Hepatocyte (in vitro differentiated cells): ENCODE data around the gene PRKAG2. TPM values are rescaled to one million over a fixed set of nuclear protein-coding genes. Genes with fewer than 3 reads are reported as not detected.

ENCODE experiments used
- DNase-seq: peaks from one replicate; pipeline ENCODE4 v3.0.0-alpha.2; 2016; ENCODE audit warnings: low spot score
- H2AFZ ChIP-seq: fragments of 200-600 bp; sonication (generic); 2 replicates; pipeline ENCODE4 v1.6.0; 2016; ENCODE audit warnings: antibody characterized with exemption, mild to moderate bottlenecking
- H3K27ac ChIP-seq: fragments of 200-600 bp; sonication (generic); 2 replicates; pipeline ENCODE4 v1.5.1; 2016; ENCODE audit warnings: mild to moderate bottlenecking
- H3K27me3 ChIP-seq: fragments of 200-600 bp; sonication (generic); 2 replicates; pipeline ENCODE4 v1.6.1; 2016
- H3K36me3 ChIP-seq: fragments of 200-600 bp; sonication (generic); replicated peaks from 2 replicates; pipeline ENCODE4 v1.5.1; 2016; ENCODE audit warnings: low read depth; ENCODE audit not compliant: insufficient read depth
- H3K4me1 ChIP-seq: fragments of 200-600 bp; sonication (generic); 2 replicates; pipeline ENCODE4 v1.5.1; 2016; ENCODE audit warnings: mild to moderate bottlenecking, moderate library complexity; ENCODE audit not compliant: insufficient read depth
- H3K4me2 ChIP-seq: fragments of 200-600 bp; sonication (generic); 2 replicates; pipeline ENCODE4 v1.6.0; 2016
- H3K4me3 ChIP-seq: fragments of 200-600 bp; sonication (generic); 2 replicates; pipeline ENCODE4 v1.5.1; 2016; ENCODE audit warnings: mild to moderate bottlenecking
- H3K79me2 ChIP-seq: fragments of 200-600 bp; sonication (generic); 2 replicates; pipeline ENCODE4 v1.6.0; 2017; ENCODE audit warnings: mild to moderate bottlenecking
- H3K9me2 ChIP-seq: fragments of 200-600 bp; sonication (generic); replicated peaks from 2 replicates; pipeline ENCODE4 v1.6.0; 2017; ENCODE audit warnings: mild to moderate bottlenecking; ENCODE audit not compliant: insufficient read depth
- H3K9me3 ChIP-seq: fragments of 200-600 bp; sonication (generic); 2 replicates; pipeline ENCODE4 v1.5.1; 2016; ENCODE audit warnings: low read depth, mild to moderate bottlenecking
- H4K20me1 ChIP-seq: fragments of 200-600 bp; sonication (generic); 2 replicates; pipeline ENCODE4 v1.6.0; 2016; ENCODE audit warnings: mild to moderate bottlenecking; ENCODE audit not compliant: insufficient read depth, poor library complexity, severe bottlenecking
- CTCF ChIP-seq: fragments of 200-600 bp; sonication (generic); IDR thresholded peaks from 2 replicates; pipeline ENCODE4 v1.5.1; 2016; ENCODE audit warnings: antibody characterized with exemption, mild to moderate bottlenecking; ENCODE audit not compliant: poor library complexity
- EZH2 ChIP-seq: fragments of 200-600 bp; sonication (generic); IDR thresholded peaks from 2 replicates; pipeline ENCODE4 v1.6.1; 2016; ENCODE audit warnings: antibody characterized with exemption, mild to moderate bottlenecking, borderline replicate concordance
- EZH2phosphoT487 ChIP-seq: fragments of 200-600 bp; sonication (generic); IDR thresholded peaks from one replicate; pipeline ENCODE4 v1.6.1; 2018; ENCODE audit warnings: antibody characterized with exemption, mild to moderate bottlenecking, low read depth, moderate library complexity; ENCODE audit not compliant: unreplicated experiment, severe bottlenecking
- WGBS: methylation state at CpG from one replicate; pipeline ENCODE4 v1.1.6; 2016; ENCODE audit warnings: low lambda C conversion rate; ENCODE audit errors: missing lambda C conversion rate; 5-methylcytosine and 5-hydroxymethylcytosine counted together
- polyA plus RNA-seq: library from polyadenylated mRNA; unstranded; fragments of >200 nt; fragmentation: Nextera tagmentation; extraction: Ambion mirVana; gene quantifications from 2 replicates; pipeline ENCODE4 v1.2.1, GENCODE V29; 2016
- total RNA-seq: library from RNA; depleted of rRNA; stranded (reverse); fragments of >200 nt; gene quantifications from 2 replicates; pipeline ENCODE4 v1.2.3, GENCODE V29; 2014

PRKAG2 gene
- total and polyA plus RNA-seq, 2 experiments from 2014 or later, result 17.8 to 23.4 TPM

- H3K9me2 ChIP-seq, result no peaks in the 10 kb centered on the region
- no peak overlapping the region for H3K4me3 ChIP-seq
- 95% methylated on average over 12 of the region's 13 CpGs for WGBS
- H3K4me1 ChIP-seq, result no peaks in the 10 kb centered on the region
- H3K79me2 ChIP-seq, result no peaks in the 10 kb centered on the region
- no peak overlapping the region for H3K4me2 ChIP-seq
- no peaks in the 10 kb centered on the region for H4K20me1 ChIP-seq
- no peak overlapping the region for H2AFZ ChIP-seq
- H3K36me3 ChIP-seq, result no peaks in the 10 kb centered on the region
- H3K9me3 ChIP-seq, result no peaks in the 10 kb centered on the region
- TF ChIP-seq EZH2, result no peak
- TF ChIP-seq CTCF, result no peak
- no peak for TF ChIP-seq EZH2phosphoT487
- no peaks in the 10 kb centered on the region for H3K27me3 ChIP-seq
- no peak for DNase-seq
- H3K27ac ChIP-seq, result no peak overlapping the region
Observed at GRCh38 chr7:151590071-151590849, 286.7 kb downstream of the PRKAG2 start.

GRCh38 chr7:151588982-151589381 lies 287.9 kb downstream of the PRKAG2 start:
- no peak for DNase-seq
- TF ChIP-seq EZH2 (no peak), EZH2phosphoT487 (no peak), CTCF (no peak)
- 94% methylated on average over 9 of the region's 9 CpGs for WGBS

GRCh38 chr7:151586531-151587260 lies 290.2 kb downstream of the PRKAG2 start:
- Histone ChIP-seq H3K36me3 (no peaks in the 10 kb centered on the region), H3K27ac (no peak overlapping the region), H3K79me2 (no peaks in the 10 kb centered on the region), H3K4me1 (no peaks in the 10 kb centered on the region), H3K9me3 (no peaks in the 10 kb centered on the region), H2AFZ (no peak overlapping the region), H4K20me1 (no peaks in the 10 kb centered on the region), H3K9me2 (no peaks in the 10 kb centered on the region), H3K4me3 (no peak overlapping the region), H3K27me3 (no peaks in the 10 kb centered on the region), H3K4me2 (no peak overlapping the region)
- no peak for DNase-seq
- WGBS, result 95% methylated on average over 14 of the region's 14 CpGs
- TF ChIP-seq EZH2 (no peak), CTCF (no peak), EZH2phosphoT487 (no peak)

More at GRCh38 chr7:151588982-151589381, 287.9 kb downstream of the PRKAG2 start:
- Histone ChIP-seq H3K79me2 (no peaks in the 10 kb centered on the region), H3K9me2 (no peaks in the 10 kb centered on the region), H3K27me3 (no peaks in the 10 kb centered on the region), H2AFZ (no peak overlapping the region), H4K20me1 (no peaks in the 10 kb centered on the region), H3K4me2 (no peak overlapping the region), H3K4me1 (no peaks in the 10 kb centered on the region), H3K9me3 (no peaks in the 10 kb centered on the region), H3K27ac (no peak overlapping the region), H3K4me3 (no peak overlapping the region), H3K36me3 (no peaks in the 10 kb centered on the region)
